ENCODE measurements around the gene CERT1.

DNA sequence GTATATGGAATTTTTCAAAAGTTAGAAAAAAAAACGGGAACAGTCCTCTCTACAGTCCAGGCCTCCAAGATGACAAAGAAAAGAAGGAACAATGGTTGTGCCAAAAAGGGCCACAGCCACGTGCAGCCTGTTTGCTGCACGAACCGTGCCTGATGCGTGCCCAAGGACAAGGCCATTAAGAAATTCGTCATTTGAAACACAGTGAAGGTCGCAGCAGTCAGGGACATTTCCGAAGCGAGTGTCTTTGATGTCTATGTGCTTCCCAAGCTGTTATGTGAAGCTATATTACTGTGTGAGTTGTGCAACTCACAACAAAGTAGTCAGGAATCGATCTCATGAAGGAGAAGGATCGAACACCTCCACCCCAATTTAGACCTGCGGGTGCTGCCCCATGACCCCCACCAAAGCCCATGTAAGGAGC, 137.0 kb downstream of the CERT1 start:
- TF ChIP-seq, protein P1, sequence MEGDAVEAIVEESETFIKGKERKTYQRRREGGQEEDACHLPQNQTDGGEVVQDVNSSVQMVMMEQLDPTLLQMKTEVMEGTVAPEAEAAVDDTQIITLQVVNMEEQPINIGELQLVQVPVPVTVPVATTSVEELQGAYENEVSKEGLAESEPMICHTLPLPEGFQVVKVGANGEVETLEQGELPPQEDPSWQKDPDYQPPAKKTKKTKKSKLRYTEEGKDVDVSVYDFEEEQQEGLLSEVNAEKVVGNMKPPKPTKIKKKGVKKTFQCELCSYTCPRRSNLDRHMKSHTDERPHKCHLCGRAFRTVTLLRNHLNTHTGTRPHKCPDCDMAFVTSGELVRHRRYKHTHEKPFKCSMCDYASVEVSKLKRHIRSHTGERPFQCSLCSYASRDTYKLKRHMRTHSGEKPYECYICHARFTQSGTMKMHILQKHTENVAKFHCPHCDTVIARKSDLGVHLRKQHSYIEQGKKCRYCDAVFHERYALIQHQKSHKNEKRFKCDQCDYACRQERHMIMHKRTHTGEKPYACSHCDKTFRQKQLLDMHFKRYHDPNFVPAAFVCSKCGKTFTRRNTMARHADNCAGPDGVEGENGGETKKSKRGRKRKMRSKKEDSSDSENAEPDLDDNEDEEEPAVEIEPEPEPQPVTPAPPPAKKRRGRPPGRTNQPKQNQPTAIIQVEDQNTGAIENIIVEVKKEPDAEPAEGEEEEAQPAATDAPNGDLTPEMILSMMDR (IDR thresholded peaks at IDR 0.05; ENCODE audit: borderline replicate concordance, extremely low read depth, low read length, poor library complexity, severe bottlenecking), result no peak
- no peak for TF ChIP-seq EZH2 (IDR thresholded peaks at IDR 0.05; ENCODE audit: borderline replicate concordance, low read depth, low read length, severe bottlenecking)

All from DND-41 (cell line).